GM12865 (cell line): ENCODE data around the gene EMX1.
A peak's percentile ranks its signal among the peaks of the same experiment; 100 is the strongest.

Source experiments
- DNase-seq: peaks from one replicate; pipeline ENCODE4 v3.0.0; 2010; ENCODE audit warnings: low read depth
- H3K4me3 ChIP-seq: 2 replicates; pipeline ENCODE4 v1.5.1; 2011; ENCODE audit warnings: mild to moderate bottlenecking, low read depth, low read length, control low read depth
- TF ChIP-seq, protein P1 (sequence below): IDR thresholded peaks from 2 replicates; pipeline ENCODE4 v1.5.1; 2011; ENCODE audit warnings: low read length, control low read depth, low read depth, inconsistent platforms; ENCODE audit not compliant: insufficient read depth; ENCODE audit errors: missing control alignments

Gene EMX1

DNA sequence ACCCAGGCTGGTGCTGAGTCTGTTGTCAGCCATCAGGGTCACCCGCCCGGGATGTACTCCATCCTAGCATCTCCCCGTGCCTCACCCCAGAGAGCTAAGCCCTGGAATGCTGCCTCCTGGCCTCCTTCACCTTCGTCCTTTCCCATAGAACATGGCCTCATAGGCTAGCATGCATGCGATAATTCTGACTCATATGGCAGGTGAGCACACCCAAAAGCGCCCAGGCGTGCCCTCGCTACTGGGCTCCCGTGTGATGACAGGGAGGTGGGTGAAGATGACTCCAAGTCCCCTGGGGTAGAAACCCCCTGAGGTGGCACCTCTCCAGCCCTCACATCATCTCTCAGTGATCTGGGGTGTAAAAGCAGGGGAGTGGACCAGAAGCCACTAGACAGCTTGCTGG is 22.8 kb upstream of the EMX1 start:
- peak; percentile 27 for DNase-seq
- TF ChIP-seq, protein P1, sequence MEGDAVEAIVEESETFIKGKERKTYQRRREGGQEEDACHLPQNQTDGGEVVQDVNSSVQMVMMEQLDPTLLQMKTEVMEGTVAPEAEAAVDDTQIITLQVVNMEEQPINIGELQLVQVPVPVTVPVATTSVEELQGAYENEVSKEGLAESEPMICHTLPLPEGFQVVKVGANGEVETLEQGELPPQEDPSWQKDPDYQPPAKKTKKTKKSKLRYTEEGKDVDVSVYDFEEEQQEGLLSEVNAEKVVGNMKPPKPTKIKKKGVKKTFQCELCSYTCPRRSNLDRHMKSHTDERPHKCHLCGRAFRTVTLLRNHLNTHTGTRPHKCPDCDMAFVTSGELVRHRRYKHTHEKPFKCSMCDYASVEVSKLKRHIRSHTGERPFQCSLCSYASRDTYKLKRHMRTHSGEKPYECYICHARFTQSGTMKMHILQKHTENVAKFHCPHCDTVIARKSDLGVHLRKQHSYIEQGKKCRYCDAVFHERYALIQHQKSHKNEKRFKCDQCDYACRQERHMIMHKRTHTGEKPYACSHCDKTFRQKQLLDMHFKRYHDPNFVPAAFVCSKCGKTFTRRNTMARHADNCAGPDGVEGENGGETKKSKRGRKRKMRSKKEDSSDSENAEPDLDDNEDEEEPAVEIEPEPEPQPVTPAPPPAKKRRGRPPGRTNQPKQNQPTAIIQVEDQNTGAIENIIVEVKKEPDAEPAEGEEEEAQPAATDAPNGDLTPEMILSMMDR = no peak
- no peak overlapping the region for H3K4me3 ChIP-seq

GRCh38 chr2:72895154-72895553 is 22.2 kb upstream of the EMX1 start:
- H3K4me3 ChIP-seq = no peak overlapping the region
- DNase-seq = no peak
- TF ChIP-seq, protein P1 = no peak

DNA sequence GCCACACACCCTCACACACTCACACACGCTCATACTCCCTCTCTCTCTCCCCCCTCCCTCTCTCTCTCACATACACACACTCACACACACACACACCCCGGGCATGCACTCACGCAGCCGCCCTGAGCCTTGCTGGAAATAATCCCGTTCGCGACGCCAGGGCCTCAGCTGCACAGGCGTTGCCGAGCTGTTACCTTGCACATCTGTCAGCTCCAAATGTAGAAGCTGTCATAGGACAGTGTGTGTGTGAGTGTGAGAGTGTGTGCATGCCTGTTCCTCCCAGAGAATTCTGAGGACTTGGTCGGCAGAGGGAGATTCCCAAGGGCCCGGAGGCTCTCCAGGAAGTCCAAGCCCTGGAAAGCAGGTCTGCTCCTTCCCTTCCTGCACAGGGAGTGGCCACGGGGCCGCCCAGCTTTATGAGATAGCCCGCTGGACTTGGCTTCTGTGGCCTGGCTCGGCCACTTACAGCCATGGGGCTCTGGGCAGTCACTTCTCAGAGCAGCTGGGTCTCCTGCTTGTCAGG is 21.5 kb upstream of the EMX1 start:
- no peak for DNase-seq
- TF ChIP-seq, protein P1 = no peak
- no peak overlapping the region for H3K4me3 ChIP-seq

DNA sequence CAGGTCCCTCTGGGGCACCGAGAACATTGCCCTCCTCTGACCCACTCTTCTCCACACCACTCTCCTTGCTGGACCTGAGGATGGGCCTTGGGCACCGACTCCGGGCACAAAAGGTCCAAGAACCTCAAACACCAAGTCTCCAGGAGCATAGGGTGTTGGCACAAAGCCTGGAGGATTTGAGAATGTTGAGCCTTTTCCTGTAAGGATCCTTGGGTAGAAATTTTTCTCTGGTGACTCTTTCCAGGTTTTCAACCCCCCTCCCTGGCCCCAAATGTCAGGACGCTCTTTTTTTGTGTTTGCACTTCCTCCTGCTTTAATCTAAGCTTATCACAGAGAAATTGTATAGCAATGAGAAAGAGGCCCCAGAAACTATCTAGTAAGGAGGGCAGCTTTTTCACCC is 20.9 kb upstream of the EMX1 start:
- TF ChIP-seq, protein P1 = no peak
- no peak for DNase-seq
- no peak overlapping the region for H3K4me3 ChIP-seq

DNA sequence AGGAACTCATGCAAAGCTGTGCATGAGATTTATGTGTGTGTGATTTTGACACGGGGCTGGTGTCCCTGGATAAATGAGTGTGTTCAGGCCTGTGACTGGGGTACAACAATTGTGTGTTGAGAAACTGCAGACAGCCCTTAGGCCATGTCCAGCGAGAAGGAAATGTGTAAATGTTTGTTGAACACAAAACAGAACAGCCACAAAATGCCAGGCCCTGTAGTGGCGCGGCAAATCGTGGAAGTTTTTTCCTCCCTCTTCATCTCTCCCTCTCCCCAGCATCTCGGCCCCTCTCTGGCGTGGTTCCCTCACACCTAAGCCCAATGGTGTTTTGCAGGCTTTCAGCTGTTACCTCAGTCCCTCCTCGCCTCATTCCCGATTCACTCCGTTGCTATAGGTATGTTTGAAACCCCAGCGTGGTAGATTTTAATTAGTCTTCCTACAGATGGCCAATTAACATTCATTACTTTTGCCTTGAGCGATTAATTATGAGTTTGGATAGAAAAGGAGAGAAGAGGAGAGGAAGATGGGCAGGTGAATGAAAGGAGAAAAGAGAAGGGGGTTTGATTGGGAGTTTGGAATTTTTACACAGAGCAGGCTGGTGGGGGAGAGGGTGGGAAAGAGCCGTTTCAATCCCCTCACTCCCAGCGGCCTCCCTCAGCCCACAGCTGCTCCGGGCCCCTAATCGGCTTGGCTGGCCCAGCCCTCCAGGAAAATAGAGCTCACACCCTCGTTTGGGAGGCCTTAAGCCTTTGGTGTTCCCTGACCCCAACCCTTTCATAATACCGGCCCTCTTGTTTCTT is 19.3 kb upstream of the EMX1 start:
- H3K4me3 ChIP-seq = no peak overlapping the region
- no peak for DNase-seq

DNA sequence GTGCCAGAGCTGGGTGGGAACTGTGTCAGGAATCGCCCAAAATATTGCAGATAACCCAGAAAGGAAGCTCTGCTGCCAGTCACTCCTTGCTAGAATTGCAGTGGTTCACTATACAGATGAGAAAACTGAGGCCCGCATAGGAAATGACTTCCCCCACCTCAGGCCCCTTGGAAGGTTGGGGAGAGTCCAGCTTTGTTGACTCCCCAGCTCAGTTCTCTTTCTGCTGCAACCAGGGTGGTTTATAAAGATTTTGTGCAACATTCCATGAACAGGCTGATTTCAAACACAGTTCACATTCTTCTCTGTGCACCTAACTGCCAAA is 18.8 kb upstream of the EMX1 start:
- TF ChIP-seq, protein P1 = no peak
- no peak for DNase-seq
- no peak overlapping the region for H3K4me3 ChIP-seq

More for the DNA sequence above, 19.3 kb upstream of the EMX1 start:
- TF ChIP-seq, protein P1 = no peak
